Measurements from ENCODE around the gene MAP3K13.
"Not testable (repeated sequence)": the region's sequence is repeated elsewhere in the genome, so short reads cannot be mapped to it uniquely, and the experiment has no call there.

Gene MAP3K13

GRCh38 chr3:185465471-185465870 lies 102.5 kb downstream of the MAP3K13 start:
- no peak overlapping the region for H3K4me3 ChIP-seq
- no peak overlapping the region for H3K9ac ChIP-seq (ENCODE audit: insufficient read length)
- TF ChIP-seq POLR2AphosphoS5 (IDR thresholded peaks at IDR 0.05; ENCODE audit: borderline replicate concordance, low read depth, low read length), result no peak
- H3K9me3 ChIP-seq (ENCODE audit: low read depth, low read length), result no peaks in the 10 kb centered on the region
- no peak overlapping the region for H3K27ac ChIP-seq
- no peaks in the 10 kb centered on the region for H3K36me3 ChIP-seq (ENCODE audit: insufficient read depth, low read length)
- DNase-seq (ENCODE audit: low read depth, low spot score), result no peak

- DNase-seq (ENCODE audit: low read depth, low spot score), result not testable (repeated sequence)
These were observed 103.2 kb downstream of the MAP3K13 start for GRCh38 chr3:185466123-185466522.

GRCh38 chr3:185469542-185469941 lies 106.6 kb downstream of the MAP3K13 start:
- Histone ChIP-seq H3K27ac (no peak overlapping the region), H3K36me3 (ENCODE audit: insufficient read depth, low read length) (no peaks in the 10 kb centered on the region), H3K4me3 (no peak overlapping the region), H3K9me3 (ENCODE audit: low read depth, low read length) (no peaks in the 10 kb centered on the region), H3K9ac (ENCODE audit: insufficient read length) (no peak overlapping the region)
- TF ChIP-seq POLR2AphosphoS5 (IDR thresholded peaks at IDR 0.05; ENCODE audit: borderline replicate concordance, low read depth, low read length), result no peak
- TF ChIP-seq EZH2 (IDR thresholded peaks at IDR 0.05), result no peak
- TF ChIP-seq FOXP2 (optimal IDR thresholded peaks at IDR 0.05; ENCODE audit: control extremely low read depth, extremely low read length, insufficient read depth), result no peak
- DNase-seq (ENCODE audit: low read depth, low spot score), result no peak

More at GRCh38 chr3:185466123-185466522, 103.2 kb downstream of the MAP3K13 start:
- H3K9me3 ChIP-seq (ENCODE audit: low read depth, low read length); H3K36me3 ChIP-seq (ENCODE audit: insufficient read depth, low read length); H3K9ac ChIP-seq (ENCODE audit: insufficient read length); H3K27ac ChIP-seq; H3K4me3 ChIP-seq: not testable (repeated sequence)

GRCh38 chr3:185470323-185470722 lies 107.4 kb downstream of the MAP3K13 start:
- Histone ChIP-seq H3K4me3 (no peak overlapping the region), H3K27ac (no peak overlapping the region), H3K36me3 (ENCODE audit: insufficient read depth, low read length) (no peaks in the 10 kb centered on the region), H3K9ac (ENCODE audit: insufficient read length) (no peak overlapping the region), H3K9me3 (ENCODE audit: low read depth, low read length) (no peaks in the 10 kb centered on the region)
- DNase-seq (ENCODE audit: low read depth, low spot score), result no peak
- TF ChIP-seq FOXP2 (optimal IDR thresholded peaks at IDR 0.05; ENCODE audit: control extremely low read depth, extremely low read length, insufficient read depth) (no peak), POLR2AphosphoS5 (IDR thresholded peaks at IDR 0.05; ENCODE audit: borderline replicate concordance, low read depth, low read length) (no peak), EZH2 (IDR thresholded peaks at IDR 0.05) (no peak)

- Histone ChIP-seq H3K36me3 (ENCODE audit: insufficient read depth, low read length) (no peaks in the 10 kb centered on the region), H3K27ac (no peak overlapping the region), H3K9me3 (ENCODE audit: low read depth, low read length) (no peaks in the 10 kb centered on the region), H3K4me3 (no peak overlapping the region), H3K9ac (ENCODE audit: insufficient read length) (no peak overlapping the region)
- no peak for TF ChIP-seq FOXP2 (optimal IDR thresholded peaks at IDR 0.05; ENCODE audit: control extremely low read depth, extremely low read length, insufficient read depth)
- no peak for TF ChIP-seq EZH2 (IDR thresholded peaks at IDR 0.05)
- no peak for DNase-seq (ENCODE audit: low read depth, low spot score)
These were observed 110.4 kb downstream of the MAP3K13 start for GRCh38 chr3:185473290-185473815.

- not testable (repeated sequence) for H3K9me3 ChIP-seq (ENCODE audit: low read depth, low read length)
These were observed 112.0 kb downstream of the MAP3K13 start for GRCh38 chr3:185474922-185475321.

GRCh38 chr3:185477316-185477715 lies 114.4 kb downstream of the MAP3K13 start:
- no peak for DNase-seq (ENCODE audit: low read depth, low spot score)
- TF ChIP-seq POLR2AphosphoS5 (IDR thresholded peaks at IDR 0.05; ENCODE audit: borderline replicate concordance, low read depth, low read length), result no peak
- TF ChIP-seq FOXP2 (optimal IDR thresholded peaks at IDR 0.05; ENCODE audit: control extremely low read depth, extremely low read length, insufficient read depth), result no peak
- TF ChIP-seq EZH2 (IDR thresholded peaks at IDR 0.05), result no peak
- Histone ChIP-seq H3K9ac (ENCODE audit: insufficient read length) (no peak overlapping the region), H3K36me3 (ENCODE audit: insufficient read depth, low read length) (no peaks in the 10 kb centered on the region), H3K9me3 (ENCODE audit: low read depth, low read length) (no peaks in the 10 kb centered on the region), H3K27ac (no peak overlapping the region), H3K4me3 (no peak overlapping the region)

More at GRCh38 chr3:185474922-185475321, 112.0 kb downstream of the MAP3K13 start:
- not testable (repeated sequence) for H3K9ac ChIP-seq (ENCODE audit: insufficient read length); H3K4me3 ChIP-seq; H3K27ac ChIP-seq; H3K36me3 ChIP-seq (ENCODE audit: insufficient read depth, low read length); DNase-seq (ENCODE audit: low read depth, low spot score)

GRCh38 chr3:185479373-185479945 lies 116.5 kb downstream of the MAP3K13 start:
- TF ChIP-seq EZH2 (IDR thresholded peaks at IDR 0.05) (no peak), FOXP2 (optimal IDR thresholded peaks at IDR 0.05; ENCODE audit: control extremely low read depth, extremely low read length, insufficient read depth) (no peak), POLR2AphosphoS5 (IDR thresholded peaks at IDR 0.05; ENCODE audit: borderline replicate concordance, low read depth, low read length) (no peak)
- Histone ChIP-seq H3K4me3 (no peak overlapping the region), H3K27ac (no peak overlapping the region), H3K36me3 (ENCODE audit: insufficient read depth, low read length) (no peaks in the 10 kb centered on the region), H3K9ac (ENCODE audit: insufficient read length) (no peak overlapping the region), H3K9me3 (ENCODE audit: low read depth, low read length) (no peaks in the 10 kb centered on the region)
- no peak for DNase-seq (ENCODE audit: low read depth, low spot score)

- Histone ChIP-seq H3K36me3 (ENCODE audit: insufficient read depth, low read length) (no peaks in the 10 kb centered on the region), H3K27ac (no peak overlapping the region), H3K9me3 (ENCODE audit: low read depth, low read length) (no peaks in the 10 kb centered on the region), H3K4me3 (no peak overlapping the region), H3K9ac (ENCODE audit: insufficient read length) (no peak overlapping the region)
- TF ChIP-seq EZH2 (IDR thresholded peaks at IDR 0.05) (no peak), POLR2AphosphoS5 (IDR thresholded peaks at IDR 0.05; ENCODE audit: borderline replicate concordance, low read depth, low read length) (no peak), FOXP2 (optimal IDR thresholded peaks at IDR 0.05; ENCODE audit: control extremely low read depth, extremely low read length, insufficient read depth) (no peak)
- no peak for DNase-seq (ENCODE audit: low read depth, low spot score)
These were observed 121.4 kb downstream of the MAP3K13 start for GRCh38 chr3:185484296-185484695.
